ENCODE data around the gene AGXT. TPM values are rescaled to one million over a fixed set of nuclear protein-coding genes. Genes with fewer than 3 reads are reported as not detected.

AGXT gene
- total and polyA plus RNA-seq, 4 donors = 254 to 1,572 (median 1,428) TPM

- WGBS = 89% methylated on average over 20 of the region's 20 CpGs
- H3K27me3 ChIP-seq (ENCODE audit: control insufficient read depth in 4 of 4, insufficient read depth in 4 of 4, low read length in 3 of 4) = no peaks in the 10 kb centered on the region
- peaks cover 33 to 44% (median 37%) of the 10 kb centered on the region in 4 donors for H3K4me1 ChIP-seq (ENCODE audit: control insufficient read depth in 4 of 4, insufficient read depth in 4 of 4, low read length in 3 of 4)
- no peaks in the 10 kb centered on the region for H3K9me3 ChIP-seq (ENCODE audit: control insufficient read depth in 4 of 4, low read length in 3 of 4)
- no peak overlapping the region for H3K4me3 ChIP-seq (ENCODE audit: low read depth in 1 of 3, low read length in 3 of 3)
- H3K27ac ChIP-seq (ENCODE audit: low read depth in 1 of 2, low read length in 2 of 2) = no peak overlapping the region
- H3K9ac ChIP-seq (ENCODE audit: low read depth in 1 of 2, low read length in 2 of 2) = no peak overlapping the region
- H3K36me3 ChIP-seq (ENCODE audit: control insufficient read depth in 4 of 4, insufficient read depth in 3 of 4, low read depth in 1 of 4, low read length in 3 of 4) = no peaks in the 10 kb centered on the region
- DNase-seq (ENCODE audit: low spot score) = no peak
- no peak for TF ChIP-seq REST (IDR thresholded peaks at IDR 0.05)
- no peak for TF ChIP-seq RAD21 (IDR thresholded peaks at IDR 0.05)
- TF ChIP-seq JUND (IDR thresholded peaks at IDR 0.05) = no peak
- no peak for TF ChIP-seq MAX (IDR thresholded peaks at IDR 0.05)
- TF ChIP-seq ZBTB33 (IDR thresholded peaks at IDR 0.05) = no peak
- no peak for TF ChIP-seq FOXA2 (IDR thresholded peaks at IDR 0.05)
- TF ChIP-seq ATF3 (IDR thresholded peaks at IDR 0.05) = no peak
- no peak for TF ChIP-seq FOXA1 (IDR thresholded peaks at IDR 0.05)
- no peak for TF ChIP-seq HNF4G (IDR thresholded peaks at IDR 0.05)
- TF ChIP-seq HNF4A (conservative IDR thresholded peaks at IDR 0.05) = no peak
- TF ChIP-seq RXRA (IDR thresholded peaks at IDR 0.05) = no peak
- no peak for TF ChIP-seq GABPA (IDR thresholded peaks at IDR 0.05 in 1 of 2, conservative IDR thresholded peaks at IDR 0.05 in 1 of 2)
These were observed 23.1 kb downstream of the AGXT start for GRCh38 chr2:240891492-240892340.

GRCh38 chr2:240892356-240892755 is 23.7 kb downstream of the AGXT start:
- H3K9me3 ChIP-seq (ENCODE audit: control insufficient read depth in 4 of 4, low read length in 3 of 4) = no peaks in the 10 kb centered on the region
- H3K9ac ChIP-seq (ENCODE audit: low read depth in 1 of 2, low read length in 2 of 2) = no peak overlapping the region
- no peak overlapping the region for H3K4me3 ChIP-seq (ENCODE audit: low read depth in 1 of 3, low read length in 3 of 3)
- DNase-seq (ENCODE audit: low spot score) = no peak
- TF ChIP-seq FOXA2 (IDR thresholded peaks at IDR 0.05) (no peak), JUND (IDR thresholded peaks at IDR 0.05) (no peak)
- H3K27ac ChIP-seq (ENCODE audit: low read depth in 1 of 2, low read length in 2 of 2) = no peak overlapping the region
- 86% methylated on average over 9 of the region's 9 CpGs for WGBS
- peaks cover 32 to 44% (median 40%) of the 10 kb centered on the region in 4 donors for H3K4me1 ChIP-seq (ENCODE audit: control insufficient read depth in 4 of 4, insufficient read depth in 4 of 4, low read length in 3 of 4)
- H3K36me3 ChIP-seq (ENCODE audit: control insufficient read depth in 4 of 4, insufficient read depth in 3 of 4, low read depth in 1 of 4, low read length in 3 of 4) = no peaks in the 10 kb centered on the region
- H3K27me3 ChIP-seq (ENCODE audit: control insufficient read depth in 4 of 4, insufficient read depth in 4 of 4, low read length in 3 of 4) = no peaks in the 10 kb centered on the region
